ENCODE data around the gene BPHL. TPM values are rescaled to one million over a fixed set of nuclear protein-coding genes. Genes with fewer than 3 reads are reported as not detected.

Gene BPHL
- polyA plus RNA-seq, 5 donors: 37.7 to 56.1 (median 43.1) TPM

Other genes starting within 250 kb of the BPHL start
- 10 to 100 TPM; 14.9 to 25.9 (median 20.6) TPM for gene SERPINB9, start 215.4 kb upstream of the BPHL start, polyA plus RNA-seq (ENCODE audit: insufficient read depth in 1 of 5, insufficient read length in 5 of 5, low replicate concordance in 1 of 5)
- 100 to 1,000 TPM; 110 to 128 (median 112) TPM for gene SERPINB6, start 147.1 kb upstream of the BPHL start, polyA plus RNA-seq (ENCODE audit: insufficient read depth in 1 of 5, insufficient read length in 5 of 5, low replicate concordance in 1 of 5)
- 10 to 100 TPM; 25.8 to 36.6 (median 29.5) TPM for gene NQO2, start 118.8 kb upstream of the BPHL start, polyA plus RNA-seq (ENCODE audit: insufficient read depth in 1 of 5, insufficient read length in 5 of 5, low replicate concordance in 1 of 5)
- 10 to 100 TPM; 17.5 to 24.9 (median 19.8) TPM for gene RIPK1, start 50.2 kb upstream of the BPHL start, polyA plus RNA-seq (ENCODE audit: insufficient read depth in 1 of 5, insufficient read length in 5 of 5, low replicate concordance in 1 of 5)
- gene TUBB2A, start 38.8 kb downstream of the BPHL start, polyA plus RNA-seq (ENCODE audit: insufficient read depth in 1 of 5, insufficient read length in 5 of 5, low replicate concordance in 1 of 5): 10 to 100 TPM; 12.8 to 35.8 (median 20.8) TPM
- gene TUBB2B, start 108.9 kb downstream of the BPHL start, polyA plus RNA-seq (ENCODE audit: insufficient read depth in 1 of 5, insufficient read length in 5 of 5, low replicate concordance in 1 of 5): 10 to 100 TPM in 1 of 5 donors, 1 to 10 TPM in 4; 5.9 to 10.5 (median 7.6) TPM
- 10 to 100 TPM; 14.1 to 23.2 (median 22.0) TPM for gene PSMG4, start 140.2 kb downstream of the BPHL start, polyA plus RNA-seq (ENCODE audit: insufficient read depth in 1 of 5, insufficient read length in 5 of 5, low replicate concordance in 1 of 5)

Measured in right lung (tissue), 5 donors.